CD4-positive, alpha-beta T cell (primary cell): ENCODE results near the gene ITGA2B. TPM values are rescaled to one million over a fixed set of nuclear protein-coding genes. Genes with fewer than 3 reads are reported as not detected.

ENCODE experiments used
- ATAC-seq: fragments of 200-7000 bp; cut with Tn5 transposase; one replicate; pipeline ENCODE4 v1.10.0; 2022; ENCODE audit warnings: mild to moderate bottlenecking; ENCODE audit not compliant: poor library complexity
- CTCF ChIA-PET: fragments of 350-600 bp; sonication (Branson Sonifier 250); formaldehyde crosslinking; loops from one replicate; lab custom pipeline; 2021; ENCODE audit warnings: antibody characterized with exemption, inconsistent platforms; lab: Charles Lee
- POLR2A ChIA-PET: fragments of 350-600 bp; sonication (Branson Sonifier 250); formaldehyde crosslinking; loops from one replicate; lab custom pipeline; 2021; ENCODE audit warnings: antibody characterized with exemption, inconsistent platforms; lab: Charles Lee
- DNase-seq, 14 experiments: peaks; one replicate each; pipeline ENCODE4 v3.0.0-alpha.2; 2013 to 2020; ENCODE audit warnings: mixed read lengths in 2 of 14
- H3K27ac ChIP-seq, 2 donors: one replicate each; pipeline versions ENCODE4 v1.5.1 to v1.7.0; 2013; ENCODE audit warnings: low read length in 2 of 2, low read depth in 1 of 2, mild to moderate bottlenecking in 1 of 2
- H3K27me3 ChIP-seq, 2 experiments: 1 replicate in 1 of 2; 2 replicates in 1 of 2; pipeline versions ENCODE4 v1.6.1 to v1.7.0; 2013; ENCODE audit warnings: low read length in 2 of 2, control low read depth in 1 of 2, mild to moderate bottlenecking in 1 of 2, moderate library complexity in 1 of 2; ENCODE audit not compliant: insufficient read depth in 2 of 2, control insufficient read depth in 1 of 2
- H3K36me3 ChIP-seq: one replicate; pipeline ENCODE4 v1.6.1; 2013; ENCODE audit warnings: low read length, control low read depth; ENCODE audit not compliant: insufficient read depth
- H3K4me1 ChIP-seq: one replicate; pipeline ENCODE4 v1.6.1; 2013; ENCODE audit warnings: low read length, control low read depth; ENCODE audit not compliant: insufficient read depth
- H3K4me3 ChIP-seq: one replicate; pipeline ENCODE4 v1.5.1; 2013; ENCODE audit warnings: mild to moderate bottlenecking, low read length, moderate library complexity
- H3K9me3 ChIP-seq, 2 experiments: 1 replicate in 1 of 2; 2 replicates in 1 of 2; pipeline versions ENCODE4 v1.6.1 to v1.7.0; 2013; ENCODE audit warnings: low read length in 2 of 2, mild to moderate bottlenecking in 2 of 2, control low read depth in 1 of 2, moderate library complexity in 1 of 2; ENCODE audit not compliant: control insufficient read depth in 1 of 2, insufficient read depth in 1 of 2
- H3K27ac Mint-ChIP-seq: one replicate; pipeline ENCODE4 v1.8.0; 2020; ENCODE audit warnings: mixed read lengths
- H3K27me3 Mint-ChIP-seq: one replicate; pipeline ENCODE4 v1.8.0; 2021; ENCODE audit warnings: mixed read lengths
- H3K36me3 Mint-ChIP-seq: one replicate; pipeline ENCODE4 v1.8.0; 2021; ENCODE audit warnings: low read depth, mixed read lengths
- H3K4me1 Mint-ChIP-seq: one replicate; pipeline ENCODE4 v1.8.0; 2021; ENCODE audit warnings: low read depth, mixed read lengths
- H3K4me3 Mint-ChIP-seq: one replicate; pipeline ENCODE4 v1.8.0; 2020; ENCODE audit warnings: mild to moderate bottlenecking, mixed read lengths
- H3K9me3 Mint-ChIP-seq: one replicate; pipeline ENCODE4 v1.8.0; 2020; ENCODE audit warnings: mixed read lengths
- intact Hi-C, 2 experiments: fragments of 100-400 bp; cut with DNase I in 1 of 2; cut with micrococcal nuclease in 1 of 2; formaldehyde crosslinking; loops; one replicate each; pipeline versions ENCODE4 v1.15.1 to v1.9.0; 2023 to 2025; cut with DNase I, micrococcal nuclease
- total RNA-seq, 174 experiments: library from RNA in 2 of 174; stranded (reverse) in 2 of 174; gene quantifications; one replicate each; pipeline ENCODE4 v1.2.3 and lab custom pipeline; 2021 to 2026
- TF ChIP-seq, protein P1 (sequence below): fragments of 200-600 bp; IDR thresholded peaks from one replicate; pipeline ENCODE4 v1.8.0; 2022; ENCODE audit warnings: antibody characterized with exemption, mild to moderate bottlenecking

Gene ITGA2B
- total RNA-seq, 2 experiments from 2014 or later: 0.85 to 0.87 TPM

DNA sequence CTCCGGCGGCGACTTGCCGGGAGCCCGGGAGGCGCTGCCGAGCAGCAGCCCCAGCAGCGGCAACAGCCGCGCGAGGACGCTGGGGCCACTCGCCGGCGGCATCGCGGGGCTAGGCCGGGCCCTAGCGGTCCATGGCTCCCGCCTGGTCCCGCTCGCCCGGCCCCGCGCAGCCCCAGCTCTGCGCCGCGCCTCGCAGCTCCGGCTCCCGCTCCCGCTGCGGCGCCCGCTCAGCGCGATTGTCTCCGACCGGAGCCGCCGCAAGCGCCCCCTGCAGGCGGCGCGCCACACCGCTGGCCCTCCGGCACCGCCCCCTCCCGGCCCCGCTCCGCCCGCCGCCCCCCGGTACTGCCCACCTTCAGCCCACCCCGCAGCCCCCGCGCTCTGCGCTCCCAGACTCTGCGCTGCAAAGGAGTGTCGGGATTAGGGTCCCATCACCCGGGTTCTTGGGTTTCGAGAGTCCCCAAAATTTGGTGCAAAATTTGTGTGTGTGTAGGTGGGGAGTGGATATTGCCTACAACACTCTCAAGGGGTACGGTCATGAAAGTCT is 25.8 kb downstream of the ITGA2B start, which contains the start of gene FAM171A2:
FAM171A2 (minus strand) TSS at position 241 of the 547 bp plus-strand sequence; CDS start at position 102, 139 bp downstream.
- H3K27me3 Mint-ChIP-seq: peaks cover 50% of the 10 kb centered on the region
- CTCF ChIA-PET: interaction anchor here (0.5 to 1.5 kb wide), 7 partner anchors 9 to 403 kb away, joined by 3 to 10 read pairs (median 5); partner anchors contain the start of gene GRN
- H3K4me1 Mint-ChIP-seq: peaks cover 7% of the 10 kb centered on the region
- DNase-seq (peak; percentile 36 to 89 (median 64)), ATAC-seq (peak; percentile 93)
- Histone ChIP-seq H3K27ac (no peak within 1 kb of the TSS), H3K4me1 (peaks cover 13% of the 10 kb centered on the region), H3K36me3 (no peaks in the 10 kb centered on the region), H3K27me3 (peaks cover 21 to 22% of the 10 kb centered on the region in 2 experiments), H3K9me3 (no peaks in the 10 kb centered on the region), H3K4me3 (peak within 1 kb of the TSS; percentile 54)
- TF ChIP-seq, protein P1, sequence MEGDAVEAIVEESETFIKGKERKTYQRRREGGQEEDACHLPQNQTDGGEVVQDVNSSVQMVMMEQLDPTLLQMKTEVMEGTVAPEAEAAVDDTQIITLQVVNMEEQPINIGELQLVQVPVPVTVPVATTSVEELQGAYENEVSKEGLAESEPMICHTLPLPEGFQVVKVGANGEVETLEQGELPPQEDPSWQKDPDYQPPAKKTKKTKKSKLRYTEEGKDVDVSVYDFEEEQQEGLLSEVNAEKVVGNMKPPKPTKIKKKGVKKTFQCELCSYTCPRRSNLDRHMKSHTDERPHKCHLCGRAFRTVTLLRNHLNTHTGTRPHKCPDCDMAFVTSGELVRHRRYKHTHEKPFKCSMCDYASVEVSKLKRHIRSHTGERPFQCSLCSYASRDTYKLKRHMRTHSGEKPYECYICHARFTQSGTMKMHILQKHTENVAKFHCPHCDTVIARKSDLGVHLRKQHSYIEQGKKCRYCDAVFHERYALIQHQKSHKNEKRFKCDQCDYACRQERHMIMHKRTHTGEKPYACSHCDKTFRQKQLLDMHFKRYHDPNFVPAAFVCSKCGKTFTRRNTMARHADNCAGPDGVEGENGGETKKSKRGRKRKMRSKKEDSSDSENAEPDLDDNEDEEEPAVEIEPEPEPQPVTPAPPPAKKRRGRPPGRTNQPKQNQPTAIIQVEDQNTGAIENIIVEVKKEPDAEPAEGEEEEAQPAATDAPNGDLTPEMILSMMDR: peak; percentile 35
- no peak within 1 kb of the TSS for H3K27ac Mint-ChIP-seq
- H3K4me3 Mint-ChIP-seq: peak within 1 kb of the TSS; percentile 85
- POLR2A ChIA-PET: interaction anchor here (0.7 to 2.1 kb wide), 5 partner anchors 10 to 187 kb away, joined by 3 to 14 read pairs (median 6); partner anchors contain the start of genes GRN and TMUB2
- intact Hi-C loops: no loop called here
- H3K9me3 Mint-ChIP-seq: no peaks in the 10 kb centered on the region
- H3K36me3 Mint-ChIP-seq: no peaks in the 10 kb centered on the region

DNA sequence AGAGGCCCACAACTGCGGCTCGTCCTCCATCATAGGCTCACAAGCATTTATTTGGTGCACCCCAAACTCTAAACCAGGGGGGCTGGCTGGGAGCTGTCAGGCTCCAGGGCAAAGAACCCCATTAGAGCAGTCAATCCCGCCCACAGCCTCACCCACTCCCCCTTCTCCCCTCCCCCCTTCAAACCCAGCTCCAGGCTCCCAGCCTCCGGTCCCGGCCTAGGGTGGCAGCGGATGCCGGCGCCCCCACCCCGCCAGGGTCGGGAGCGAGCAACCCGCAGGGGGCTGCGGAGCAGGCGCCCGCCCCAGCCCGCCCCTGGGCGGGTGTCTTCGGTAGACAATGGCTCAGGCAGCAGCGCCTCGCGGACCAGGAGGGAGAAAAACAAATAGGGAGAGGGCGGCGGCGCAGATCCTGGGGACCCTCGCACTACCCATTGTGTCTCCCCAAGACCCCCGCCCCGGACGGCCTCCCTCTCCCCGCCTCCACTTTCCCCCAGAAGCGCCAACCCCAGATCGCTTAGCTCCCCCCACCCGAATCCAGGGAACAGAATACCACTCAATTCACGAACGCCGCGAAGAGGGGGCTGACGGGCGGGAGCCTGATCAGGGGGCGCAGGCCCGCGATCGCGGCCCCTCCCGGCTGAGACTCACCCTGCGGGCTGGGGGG is 26.4 kb downstream of the ITGA2B start:
- Mint-ChIP-seq H3K4me1 (peaks cover 8% of the 10 kb centered on the region), H3K27ac (no peak overlapping the region), H3K9me3 (no peaks in the 10 kb centered on the region), H3K36me3 (no peaks in the 10 kb centered on the region), H3K4me3 (peak overlapping the region; percentile 76), H3K27me3 (peaks cover 50% of the 10 kb centered on the region)
- peaks cover 13% of the 10 kb centered on the region for H3K4me1 ChIP-seq
- no peak overlapping the region for H3K27ac ChIP-seq
- H3K36me3 ChIP-seq: no peaks in the 10 kb centered on the region
- intact Hi-C loops: no loop called here
- CTCF ChIA-PET: interaction anchor here (0.5 to 1.5 kb wide), 9 partner anchors 9 to 403 kb away, joined by 3 to 10 read pairs (median 4); partner anchors contain the start of gene GRN
- peak; percentile 35 for ATAC-seq
- TF ChIP-seq, protein P1: no peak
- peak overlapping the region; percentile 54 for H3K4me3 ChIP-seq
- no peaks in the 10 kb centered on the region for H3K9me3 ChIP-seq
- peaks cover 21 to 22% of the 10 kb centered on the region in 2 experiments for H3K27me3 ChIP-seq
- POLR2A ChIA-PET: interaction anchor here (0.7 to 2.1 kb wide), 5 partner anchors 9 to 187 kb away, joined by 3 to 14 read pairs (median 6); partner anchors contain the start of genes GRN and TMUB2
- peak in 3 of 14 experiments; percentile 20 to 45 (median 41) for DNase-seq

DNA sequence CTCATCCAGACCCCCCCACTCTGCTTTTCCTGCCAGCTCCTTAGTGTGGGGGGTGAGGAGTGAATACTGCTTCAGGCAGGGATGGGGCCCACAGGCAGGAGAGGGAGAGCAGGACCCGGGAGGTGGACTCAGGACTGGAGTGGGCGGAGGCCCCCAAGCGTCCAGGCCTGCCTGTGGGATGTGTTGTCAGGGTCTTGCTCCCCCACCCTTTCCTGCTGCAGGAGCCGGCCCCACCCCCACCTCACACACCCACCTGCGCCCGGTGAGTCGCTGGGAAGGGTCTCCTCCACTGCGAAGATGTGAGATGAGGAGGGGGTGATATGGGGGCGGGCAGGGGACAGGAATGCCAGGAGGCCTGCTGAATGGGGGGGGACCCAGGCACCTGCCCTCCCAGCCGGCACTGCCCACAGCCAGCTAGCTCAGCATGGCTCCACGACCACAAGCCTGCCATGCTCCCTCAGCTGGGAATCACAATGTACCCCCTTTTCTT is 26.9 kb downstream of the ITGA2B start:
- H3K27ac Mint-ChIP-seq: no peak overlapping the region
- H3K36me3 ChIP-seq: no peaks in the 10 kb centered on the region
- peaks cover 13% of the 10 kb centered on the region for H3K4me1 ChIP-seq
- DNase-seq: peak in 1 of 14 experiments; percentile 38
- no peaks in the 10 kb centered on the region for H3K36me3 Mint-ChIP-seq
- ATAC-seq: no peak
- H3K27me3 Mint-ChIP-seq: peaks cover 45% of the 10 kb centered on the region
- peaks cover 8% of the 10 kb centered on the region for H3K4me1 Mint-ChIP-seq
- ChIA-PET CTCF (interaction anchor here (1.3 to 1.5 kb wide), 3 partner anchors 8 to 153 kb away, joined by 3 to 7 read pairs (median 3); partner anchors contain the start of gene GRN), POLR2A (interaction anchor here (1.7 to 2.1 kb wide), 2 partner anchors 8 to 17 kb away, joined by 7 to 14 read pairs; partner anchors contain the start of gene GRN)
- TF ChIP-seq, protein P1: no peak
- intact Hi-C loops: no loop called here
- peaks cover 21 to 22% of the 10 kb centered on the region in 2 experiments for H3K27me3 ChIP-seq
- no peak overlapping the region for H3K27ac ChIP-seq
- no peaks in the 10 kb centered on the region for H3K9me3 Mint-ChIP-seq
- no peak overlapping the region for H3K4me3 ChIP-seq
- no peak overlapping the region for H3K4me3 Mint-ChIP-seq
- no peaks in the 10 kb centered on the region for H3K9me3 ChIP-seq
